ENCODE data around the gene P2RX3. TPM values are rescaled to one million over a fixed set of nuclear protein-coding genes. Genes with fewer than 3 reads are reported as not detected.

The P2RX3 gene
- total and polyA plus RNA-seq, 2 of the 8 experiments (the other 6 are each of a cell fraction or from before 2014, with no cell fraction given), result 0.45 to 0.47 TPM

DNA sequence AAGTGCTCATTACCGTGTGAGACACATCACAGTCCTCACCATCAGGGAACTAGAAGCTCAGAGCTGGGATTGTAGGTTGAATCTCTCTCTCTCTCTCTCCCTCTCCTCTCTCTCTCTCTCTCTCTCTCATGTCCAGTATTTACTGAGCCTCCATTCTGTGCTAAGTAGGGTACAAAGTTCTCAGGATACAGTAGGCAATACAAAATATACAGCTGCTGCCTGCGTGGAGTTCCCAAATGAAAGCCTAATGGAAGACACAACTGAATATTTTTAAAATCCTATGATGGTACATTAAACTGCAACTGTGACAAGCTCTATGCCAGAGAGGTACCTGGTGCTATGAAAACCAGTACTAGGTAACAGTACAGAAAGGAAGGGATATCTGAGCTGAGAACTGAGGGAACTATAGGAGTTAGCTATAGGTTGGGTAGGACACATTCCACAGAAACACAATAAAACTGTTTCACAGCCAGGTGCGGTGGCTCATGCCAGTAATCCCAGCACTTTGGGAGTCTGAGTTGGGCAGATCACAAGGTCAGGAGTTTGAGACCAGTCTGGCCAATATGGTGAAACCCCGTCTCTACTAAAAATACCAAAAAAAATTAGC is 61.9 kb downstream of the P2RX3 start (continued):
- TF ChIP-seq, protein P1, sequence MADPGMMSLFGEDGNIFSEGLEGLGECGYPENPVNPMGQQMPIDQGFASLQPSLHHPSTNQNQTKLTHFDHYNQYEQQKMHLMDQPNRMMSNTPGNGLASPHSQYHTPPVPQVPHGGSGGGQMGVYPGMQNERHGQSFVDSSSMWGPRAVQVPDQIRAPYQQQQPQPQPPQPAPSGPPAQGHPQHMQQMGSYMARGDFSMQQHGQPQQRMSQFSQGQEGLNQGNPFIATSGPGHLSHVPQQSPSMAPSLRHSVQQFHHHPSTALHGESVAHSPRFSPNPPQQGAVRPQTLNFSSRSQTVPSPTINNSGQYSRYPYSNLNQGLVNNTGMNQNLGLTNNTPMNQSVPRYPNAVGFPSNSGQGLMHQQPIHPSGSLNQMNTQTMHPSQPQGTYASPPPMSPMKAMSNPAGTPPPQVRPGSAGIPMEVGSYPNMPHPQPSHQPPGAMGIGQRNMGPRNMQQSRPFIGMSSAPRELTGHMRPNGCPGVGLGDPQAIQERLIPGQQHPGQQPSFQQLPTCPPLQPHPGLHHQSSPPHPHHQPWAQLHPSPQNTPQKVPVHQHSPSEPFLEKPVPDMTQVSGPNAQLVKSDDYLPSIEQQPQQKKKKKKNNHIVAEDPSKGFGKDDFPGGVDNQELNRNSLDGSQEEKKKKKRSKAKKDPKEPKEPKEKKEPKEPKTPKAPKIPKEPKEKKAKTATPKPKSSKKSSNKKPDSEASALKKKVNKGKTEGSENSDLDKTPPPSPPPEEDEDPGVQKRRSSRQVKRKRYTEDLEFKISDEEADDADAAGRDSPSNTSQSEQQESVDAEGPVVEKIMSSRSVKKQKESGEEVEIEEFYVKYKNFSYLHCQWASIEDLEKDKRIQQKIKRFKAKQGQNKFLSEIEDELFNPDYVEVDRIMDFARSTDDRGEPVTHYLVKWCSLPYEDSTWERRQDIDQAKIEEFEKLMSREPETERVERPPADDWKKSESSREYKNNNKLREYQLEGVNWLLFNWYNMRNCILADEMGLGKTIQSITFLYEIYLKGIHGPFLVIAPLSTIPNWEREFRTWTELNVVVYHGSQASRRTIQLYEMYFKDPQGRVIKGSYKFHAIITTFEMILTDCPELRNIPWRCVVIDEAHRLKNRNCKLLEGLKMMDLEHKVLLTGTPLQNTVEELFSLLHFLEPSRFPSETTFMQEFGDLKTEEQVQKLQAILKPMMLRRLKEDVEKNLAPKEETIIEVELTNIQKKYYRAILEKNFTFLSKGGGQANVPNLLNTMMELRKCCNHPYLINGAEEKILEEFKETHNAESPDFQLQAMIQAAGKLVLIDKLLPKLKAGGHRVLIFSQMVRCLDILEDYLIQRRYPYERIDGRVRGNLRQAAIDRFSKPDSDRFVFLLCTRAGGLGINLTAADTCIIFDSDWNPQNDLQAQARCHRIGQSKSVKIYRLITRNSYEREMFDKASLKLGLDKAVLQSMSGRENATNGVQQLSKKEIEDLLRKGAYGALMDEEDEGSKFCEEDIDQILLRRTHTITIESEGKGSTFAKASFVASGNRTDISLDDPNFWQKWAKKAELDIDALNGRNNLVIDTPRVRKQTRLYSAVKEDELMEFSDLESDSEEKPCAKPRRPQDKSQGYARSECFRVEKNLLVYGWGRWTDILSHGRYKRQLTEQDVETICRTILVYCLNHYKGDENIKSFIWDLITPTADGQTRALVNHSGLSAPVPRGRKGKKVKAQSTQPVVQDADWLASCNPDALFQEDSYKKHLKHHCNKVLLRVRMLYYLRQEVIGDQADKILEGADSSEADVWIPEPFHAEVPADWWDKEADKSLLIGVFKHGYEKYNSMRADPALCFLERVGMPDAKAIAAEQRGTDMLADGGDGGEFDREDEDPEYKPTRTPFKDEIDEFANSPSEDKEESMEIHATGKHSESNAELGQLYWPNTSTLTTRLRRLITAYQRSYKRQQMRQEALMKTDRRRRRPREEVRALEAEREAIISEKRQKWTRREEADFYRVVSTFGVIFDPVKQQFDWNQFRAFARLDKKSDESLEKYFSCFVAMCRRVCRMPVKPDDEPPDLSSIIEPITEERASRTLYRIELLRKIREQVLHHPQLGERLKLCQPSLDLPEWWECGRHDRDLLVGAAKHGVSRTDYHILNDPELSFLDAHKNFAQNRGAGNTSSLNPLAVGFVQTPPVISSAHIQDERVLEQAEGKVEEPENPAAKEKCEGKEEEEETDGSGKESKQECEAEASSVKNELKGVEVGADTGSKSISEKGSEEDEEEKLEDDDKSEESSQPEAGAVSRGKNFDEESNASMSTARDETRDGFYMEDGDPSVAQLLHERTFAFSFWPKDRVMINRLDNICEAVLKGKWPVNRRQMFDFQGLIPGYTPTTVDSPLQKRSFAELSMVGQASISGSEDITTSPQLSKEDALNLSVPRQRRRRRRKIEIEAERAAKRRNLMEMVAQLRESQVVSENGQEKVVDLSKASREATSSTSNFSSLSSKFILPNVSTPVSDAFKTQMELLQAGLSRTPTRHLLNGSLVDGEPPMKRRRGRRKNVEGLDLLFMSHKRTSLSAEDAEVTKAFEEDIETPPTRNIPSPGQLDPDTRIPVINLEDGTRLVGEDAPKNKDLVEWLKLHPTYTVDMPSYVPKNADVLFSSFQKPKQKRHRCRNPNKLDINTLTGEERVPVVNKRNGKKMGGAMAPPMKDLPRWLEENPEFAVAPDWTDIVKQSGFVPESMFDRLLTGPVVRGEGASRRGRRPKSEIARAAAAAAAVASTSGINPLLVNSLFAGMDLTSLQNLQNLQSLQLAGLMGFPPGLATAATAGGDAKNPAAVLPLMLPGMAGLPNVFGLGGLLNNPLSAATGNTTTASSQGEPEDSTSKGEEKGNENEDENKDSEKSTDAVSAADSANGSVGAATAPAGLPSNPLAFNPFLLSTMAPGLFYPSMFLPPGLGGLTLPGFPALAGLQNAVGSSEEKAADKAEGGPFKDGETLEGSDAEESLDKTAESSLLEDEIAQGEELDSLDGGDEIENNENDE (IDR thresholded peaks at IDR 0.05; ENCODE audit: insufficient replicate concordance, low read length), result no peak
- TF ChIP-seq RFX5 (IDR thresholded peaks at IDR 0.05; ENCODE audit: borderline replicate concordance, low read depth, low read length) (no peak), HDAC6 (IDR thresholded peaks at IDR 0.05; ENCODE audit: low read depth, low read length) (no peak), SIRT6 (IDR thresholded peaks at IDR 0.05; ENCODE audit: low read length) (no peak), CTBP2 (IDR thresholded peaks at IDR 0.05; ENCODE audit: borderline replicate concordance, insufficient read depth, insufficient read length, low read length) (no peak)
- TF ChIP-seq, protein P2, sequence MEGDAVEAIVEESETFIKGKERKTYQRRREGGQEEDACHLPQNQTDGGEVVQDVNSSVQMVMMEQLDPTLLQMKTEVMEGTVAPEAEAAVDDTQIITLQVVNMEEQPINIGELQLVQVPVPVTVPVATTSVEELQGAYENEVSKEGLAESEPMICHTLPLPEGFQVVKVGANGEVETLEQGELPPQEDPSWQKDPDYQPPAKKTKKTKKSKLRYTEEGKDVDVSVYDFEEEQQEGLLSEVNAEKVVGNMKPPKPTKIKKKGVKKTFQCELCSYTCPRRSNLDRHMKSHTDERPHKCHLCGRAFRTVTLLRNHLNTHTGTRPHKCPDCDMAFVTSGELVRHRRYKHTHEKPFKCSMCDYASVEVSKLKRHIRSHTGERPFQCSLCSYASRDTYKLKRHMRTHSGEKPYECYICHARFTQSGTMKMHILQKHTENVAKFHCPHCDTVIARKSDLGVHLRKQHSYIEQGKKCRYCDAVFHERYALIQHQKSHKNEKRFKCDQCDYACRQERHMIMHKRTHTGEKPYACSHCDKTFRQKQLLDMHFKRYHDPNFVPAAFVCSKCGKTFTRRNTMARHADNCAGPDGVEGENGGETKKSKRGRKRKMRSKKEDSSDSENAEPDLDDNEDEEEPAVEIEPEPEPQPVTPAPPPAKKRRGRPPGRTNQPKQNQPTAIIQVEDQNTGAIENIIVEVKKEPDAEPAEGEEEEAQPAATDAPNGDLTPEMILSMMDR (IDR thresholded peaks at IDR 0.05; ENCODE audit: control extremely low read depth in 1 of 3, insufficient read depth in 1 of 3, low read depth in 1 of 3, low read length in 3 of 3), result no peak
- TF ChIP-seq, protein P3, sequence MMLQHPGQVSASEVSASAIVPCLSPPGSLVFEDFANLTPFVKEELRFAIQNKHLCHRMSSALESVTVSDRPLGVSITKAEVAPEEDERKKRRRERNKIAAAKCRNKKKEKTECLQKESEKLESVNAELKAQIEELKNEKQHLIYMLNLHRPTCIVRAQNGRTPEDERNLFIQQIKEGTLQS (IDR thresholded peaks at IDR 0.05; ENCODE audit: insufficient read depth, low read depth, low read length), result no peak

All from H1 (cell line).